Measurements from ENCODE around the gene PTPN2.

The PTPN2 gene

GRCh38 chr18:12858991-12859390, 25.0 kb downstream of the PTPN2 start:
- H4K8ac ChIP-seq (ENCODE audit: low read depth, low read length) = no peak overlapping the region
- H2BK5ac ChIP-seq (ENCODE audit: low read length) = no peak overlapping the region
- 100% methylated on average over 1 of the region's 5 CpGs; no CpG with 5 or more reads in 1 of the 2 donors for WGBS, 2 donors (ENCODE audit: extremely low coverage in 2 of 2, insufficient read length in 2 of 2, insufficient replicate concordance in 1 of 2)
- no peak overlapping the region for H2BK12ac ChIP-seq (ENCODE audit: low read length)
- H3K4me1 ChIP-seq (ENCODE audit: control insufficient read depth in 2 of 2, insufficient read depth in 1 of 2, low read depth in 1 of 2, low read length in 2 of 2) = peaks cover 0 to 4% of the 10 kb centered on the region in 2 donors
- H3K4me2 ChIP-seq (ENCODE audit: insufficient read depth, low read length, poor library complexity, severe bottlenecking) = no peak overlapping the region
- no peak overlapping the region for H3K23ac ChIP-seq (ENCODE audit: low read depth, low read length, poor library complexity)
- peaks cover 3 to 20% of the 10 kb centered on the region in 2 donors for H3K36me3 ChIP-seq (replicated peaks in 1 of 2; ENCODE audit: control insufficient read depth in 2 of 2, insufficient read depth in 2 of 2, low read length in 2 of 2)
- no peak overlapping the region for H2BK120ac ChIP-seq (ENCODE audit: low read depth, low read length)
- no peak overlapping the region for H4K91ac ChIP-seq (ENCODE audit: low read depth, low read length, poor library complexity)
- peaks cover 0 to 1% of the 10 kb centered on the region in 2 donors for H3K9me3 ChIP-seq (replicated peaks in 1 of 2; ENCODE audit: control insufficient read depth in 2 of 2, insufficient read depth in 1 of 2, low read depth in 1 of 2, low read length in 2 of 2)
- H3K9ac ChIP-seq (ENCODE audit: low read depth, low read length, poor library complexity) = no peak overlapping the region
- no peak overlapping the region for H2BK15ac ChIP-seq (ENCODE audit: low read length)
- no peak overlapping the region for H2AFZ ChIP-seq (ENCODE audit: low read length)
- H3K18ac ChIP-seq (ENCODE audit: low read length) = no peak overlapping the region
- DNase-seq (ENCODE audit: low spot score) = no peak
- no peaks in the 10 kb centered on the region for H3K79me1 ChIP-seq (ENCODE audit: low read depth, low read length)
- no peak overlapping the region for H3K4me3 ChIP-seq (ENCODE audit: low read length in 2 of 2)
- no peak overlapping the region for H3K14ac ChIP-seq (ENCODE audit: low read length)
- H3K27me3 ChIP-seq (ENCODE audit: control insufficient read depth in 3 of 3, insufficient read depth in 3 of 3, low read depth in 1 of 3, low read length in 3 of 3) = no peaks in the 10 kb centered on the region
- no peak overlapping the region for H2AK5ac ChIP-seq (ENCODE audit: low read depth, low read length)
- no peak overlapping the region for H3K27ac ChIP-seq (replicated peaks; ENCODE audit: low read length)
- H3K4ac ChIP-seq (ENCODE audit: low read length) = no peak overlapping the region

- H3K14ac ChIP-seq (ENCODE audit: low read length) = no peak overlapping the region
- H3K4me2 ChIP-seq (ENCODE audit: insufficient read depth, low read length, poor library complexity, severe bottlenecking) = no peak overlapping the region
- no peak for DNase-seq (ENCODE audit: low spot score)
- H2BK15ac ChIP-seq (ENCODE audit: low read length) = no peak overlapping the region
- no peaks in the 10 kb centered on the region for H3K79me1 ChIP-seq (ENCODE audit: low read depth, low read length)
- no peak overlapping the region for H2BK120ac ChIP-seq (ENCODE audit: low read depth, low read length)
- peaks cover 0 to 4% of the 10 kb centered on the region in 2 donors for H3K4me1 ChIP-seq (ENCODE audit: control insufficient read depth in 2 of 2, insufficient read depth in 1 of 2, low read depth in 1 of 2, low read length in 2 of 2)
- no peak overlapping the region for H3K27ac ChIP-seq (replicated peaks; ENCODE audit: low read length)
- no CpG with 5 or more reads among the region's 4 CpGs for WGBS, 2 donors (ENCODE audit: extremely low coverage in 2 of 2, insufficient read length in 2 of 2, insufficient replicate concordance in 1 of 2)
- H2AK5ac ChIP-seq (ENCODE audit: low read depth, low read length) = no peak overlapping the region
- no peak overlapping the region for H2BK12ac ChIP-seq (ENCODE audit: low read length)
- peaks cover 3 to 20% of the 10 kb centered on the region in 2 donors for H3K36me3 ChIP-seq (replicated peaks in 1 of 2; ENCODE audit: control insufficient read depth in 2 of 2, insufficient read depth in 2 of 2, low read length in 2 of 2)
- no peak overlapping the region for H3K4me3 ChIP-seq (ENCODE audit: low read length in 2 of 2)
- H3K23ac ChIP-seq (ENCODE audit: low read depth, low read length, poor library complexity) = no peak overlapping the region
- no peak overlapping the region for H2BK5ac ChIP-seq (ENCODE audit: low read length)
- no peak overlapping the region for H4K8ac ChIP-seq (ENCODE audit: low read depth, low read length)
- no peaks in the 10 kb centered on the region for H3K27me3 ChIP-seq (ENCODE audit: control insufficient read depth in 3 of 3, insufficient read depth in 3 of 3, low read depth in 1 of 3, low read length in 3 of 3)
- no peak overlapping the region for H4K91ac ChIP-seq (ENCODE audit: low read depth, low read length, poor library complexity)
- no peak overlapping the region for H2AFZ ChIP-seq (ENCODE audit: low read length)
- H3K9ac ChIP-seq (ENCODE audit: low read depth, low read length, poor library complexity) = no peak overlapping the region
- H3K18ac ChIP-seq (ENCODE audit: low read length) = no peak overlapping the region
- H3K4ac ChIP-seq (ENCODE audit: low read length) = no peak overlapping the region
- H3K9me3 ChIP-seq (replicated peaks in 1 of 2; ENCODE audit: control insufficient read depth in 2 of 2, insufficient read depth in 1 of 2, low read depth in 1 of 2, low read length in 2 of 2) = peaks cover 0 to 1% of the 10 kb centered on the region in 2 donors
These were observed 26.0 kb downstream of the PTPN2 start for GRCh38 chr18:12857991-12858544.

GRCh38 chr18:12857215-12857905, 26.7 kb downstream of the PTPN2 start:
- no peak overlapping the region for H2BK12ac ChIP-seq (ENCODE audit: low read length)
- H3K4ac ChIP-seq (ENCODE audit: low read length) = no peak overlapping the region
- H3K9me3 ChIP-seq (replicated peaks in 1 of 2; ENCODE audit: control insufficient read depth in 2 of 2, insufficient read depth in 1 of 2, low read depth in 1 of 2, low read length in 2 of 2) = peaks cover 0 to 1% of the 10 kb centered on the region in 2 donors
- H4K8ac ChIP-seq (ENCODE audit: low read depth, low read length) = no peak overlapping the region
- no peak overlapping the region for H2BK5ac ChIP-seq (ENCODE audit: low read length)
- no peak overlapping the region for H2AK5ac ChIP-seq (ENCODE audit: low read depth, low read length)
- no peak for DNase-seq (ENCODE audit: low spot score)
- H3K36me3 ChIP-seq (replicated peaks in 1 of 2; ENCODE audit: control insufficient read depth in 2 of 2, insufficient read depth in 2 of 2, low read length in 2 of 2) = peaks cover 3 to 20% of the 10 kb centered on the region in 2 donors
- no CpG with 5 or more reads among the region's 6 CpGs for WGBS, 2 donors (ENCODE audit: extremely low coverage in 2 of 2, insufficient read length in 2 of 2, insufficient replicate concordance in 1 of 2)
- no peak overlapping the region for H3K27ac ChIP-seq (replicated peaks; ENCODE audit: low read length)
- H2BK120ac ChIP-seq (ENCODE audit: low read depth, low read length) = no peak overlapping the region
- no peak overlapping the region for H3K4me3 ChIP-seq (ENCODE audit: low read length in 2 of 2)
- H2AFZ ChIP-seq (ENCODE audit: low read length) = no peak overlapping the region
- H3K14ac ChIP-seq (ENCODE audit: low read length) = no peak overlapping the region
- no peak overlapping the region for H3K9ac ChIP-seq (ENCODE audit: low read depth, low read length, poor library complexity)
- H4K91ac ChIP-seq (ENCODE audit: low read depth, low read length, poor library complexity) = no peak overlapping the region
- no peak overlapping the region for H3K18ac ChIP-seq (ENCODE audit: low read length)
- no peaks in the 10 kb centered on the region for H3K79me1 ChIP-seq (ENCODE audit: low read depth, low read length)
- H3K27me3 ChIP-seq (ENCODE audit: control insufficient read depth in 3 of 3, insufficient read depth in 3 of 3, low read depth in 1 of 3, low read length in 3 of 3) = no peaks in the 10 kb centered on the region
- H3K23ac ChIP-seq (ENCODE audit: low read depth, low read length, poor library complexity) = no peak overlapping the region
- peaks cover 0 to 2% of the 10 kb centered on the region in 2 donors for H3K4me1 ChIP-seq (ENCODE audit: control insufficient read depth in 2 of 2, insufficient read depth in 1 of 2, low read depth in 1 of 2, low read length in 2 of 2)
- no peak overlapping the region for H2BK15ac ChIP-seq (ENCODE audit: low read length)
- no peak overlapping the region for H3K4me2 ChIP-seq (ENCODE audit: insufficient read depth, low read length, poor library complexity, severe bottlenecking)

- no peak for DNase-seq (ENCODE audit: low spot score)
- no peak overlapping the region for H2BK120ac ChIP-seq (ENCODE audit: low read depth, low read length)
- H3K4ac ChIP-seq (ENCODE audit: low read length) = no peak overlapping the region
- H2AFZ ChIP-seq (ENCODE audit: low read length) = no peak overlapping the region
- no peak overlapping the region for H3K14ac ChIP-seq (ENCODE audit: low read length)
- no peak overlapping the region for H3K27ac ChIP-seq (replicated peaks; ENCODE audit: low read length)
- H3K23ac ChIP-seq (ENCODE audit: low read depth, low read length, poor library complexity) = no peak overlapping the region
- no peak overlapping the region for H3K18ac ChIP-seq (ENCODE audit: low read length)
- no peaks in the 10 kb centered on the region for H3K79me1 ChIP-seq (ENCODE audit: low read depth, low read length)
- no peak overlapping the region for H2BK12ac ChIP-seq (ENCODE audit: low read length)
- H3K9ac ChIP-seq (ENCODE audit: low read depth, low read length, poor library complexity) = no peak overlapping the region
- H3K4me3 ChIP-seq (ENCODE audit: low read length in 2 of 2) = no peak overlapping the region
- no peaks in the 10 kb centered on the region for H3K27me3 ChIP-seq (ENCODE audit: control insufficient read depth in 3 of 3, insufficient read depth in 3 of 3, low read depth in 1 of 3, low read length in 3 of 3)
- no CpG with 5 or more reads among the region's 4 CpGs for WGBS, 2 donors (ENCODE audit: extremely low coverage in 2 of 2, insufficient read length in 2 of 2, insufficient replicate concordance in 1 of 2)
- no peaks in the 10 kb centered on the region for H3K4me1 ChIP-seq (ENCODE audit: control insufficient read depth in 2 of 2, insufficient read depth in 1 of 2, low read depth in 1 of 2, low read length in 2 of 2)
- no peak overlapping the region for H4K8ac ChIP-seq (ENCODE audit: low read depth, low read length)
- no peak overlapping the region for H4K91ac ChIP-seq (ENCODE audit: low read depth, low read length, poor library complexity)
- H3K9me3 ChIP-seq (replicated peaks in 1 of 2; ENCODE audit: control insufficient read depth in 2 of 2, insufficient read depth in 1 of 2, low read depth in 1 of 2, low read length in 2 of 2) = peaks cover 0 to 1% of the 10 kb centered on the region in 2 donors
- H3K4me2 ChIP-seq (ENCODE audit: insufficient read depth, low read length, poor library complexity, severe bottlenecking) = no peak overlapping the region
- peaks cover 3 to 20% of the 10 kb centered on the region in 2 donors for H3K36me3 ChIP-seq (replicated peaks in 1 of 2; ENCODE audit: control insufficient read depth in 2 of 2, insufficient read depth in 2 of 2, low read length in 2 of 2)
- H2BK5ac ChIP-seq (ENCODE audit: low read length) = no peak overlapping the region
- no peak overlapping the region for H2BK15ac ChIP-seq (ENCODE audit: low read length)
- no peak overlapping the region for H2AK5ac ChIP-seq (ENCODE audit: low read depth, low read length)
These were observed 28.1 kb downstream of the PTPN2 start for GRCh38 chr18:12855916-12856315.
